Ramos (cell line): Measurements from ENCODE around the gene PTPRF.

Experiments used
- in situ Hi-C: fragments of 300-500 bp; cut with MboI; formaldehyde crosslinking; loops from one replicate; pipeline ENCODE4 v1.14.3; 2022; ENCODE audit warnings: low sequenced_read_pairs; ENCODE audit not compliant: unreplicated experiment

Gene PTPRF

DNA sequence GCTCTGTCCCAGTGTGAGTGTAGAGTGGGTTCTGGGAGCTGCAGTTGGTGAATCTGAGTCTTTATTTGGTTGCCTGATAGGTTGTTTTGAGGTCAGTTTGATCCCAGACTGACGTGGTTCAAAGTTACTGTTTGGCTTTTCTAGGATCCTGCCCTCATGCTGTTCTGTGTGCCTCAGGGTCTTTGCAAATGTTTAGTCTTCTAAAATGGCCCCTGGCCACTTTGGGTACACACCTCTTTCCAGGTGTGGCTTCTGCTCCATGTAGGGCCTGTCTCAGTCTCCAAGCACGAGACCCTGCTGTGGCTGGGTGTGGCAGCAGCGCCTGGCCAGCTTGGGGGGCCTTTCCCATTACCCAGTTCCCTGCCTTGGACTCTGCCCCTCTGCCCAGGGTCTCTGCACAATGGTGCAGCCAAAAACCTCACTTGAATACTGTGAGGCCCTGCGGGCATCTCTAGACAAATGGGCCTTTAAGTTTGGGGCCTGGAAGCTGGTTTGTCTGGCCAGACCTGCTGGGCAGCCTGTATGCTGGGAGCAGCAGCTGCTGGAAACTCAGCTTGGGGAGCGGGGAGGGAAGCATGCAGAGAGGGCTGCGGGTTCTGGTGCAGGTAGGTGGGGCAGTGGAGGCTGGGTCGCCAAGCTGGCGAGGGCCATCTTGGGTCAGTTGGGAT lies 5.6 kb downstream of the PTPRF start:
- in situ Hi-C loops: no loop called here

DNA sequence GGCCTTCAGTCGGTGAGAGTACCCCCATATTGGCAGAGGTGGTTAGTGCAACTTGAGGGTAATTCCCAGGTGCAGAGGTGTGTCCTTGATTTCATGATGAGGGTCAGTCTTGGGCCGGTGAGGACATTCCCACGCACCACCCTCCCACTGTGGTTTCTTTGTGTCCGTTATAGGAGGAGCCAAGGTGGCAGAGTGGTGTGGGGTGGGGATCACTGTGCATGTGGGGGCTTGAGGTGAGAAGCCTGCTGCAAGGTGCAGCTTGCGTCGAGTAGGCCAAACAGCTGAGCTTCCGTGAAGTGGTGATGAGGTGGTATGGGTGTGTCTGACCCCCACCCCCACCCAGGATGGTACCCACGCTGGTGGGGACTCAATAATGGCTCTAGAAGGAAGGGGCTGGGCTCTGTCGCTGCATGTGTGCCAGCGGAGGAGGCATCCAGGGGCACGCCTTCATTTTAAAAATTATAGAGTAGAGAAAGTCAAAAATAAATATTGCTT lies 6.2 kb downstream of the PTPRF start:
- in situ Hi-C loops: no loop called here

DNA sequence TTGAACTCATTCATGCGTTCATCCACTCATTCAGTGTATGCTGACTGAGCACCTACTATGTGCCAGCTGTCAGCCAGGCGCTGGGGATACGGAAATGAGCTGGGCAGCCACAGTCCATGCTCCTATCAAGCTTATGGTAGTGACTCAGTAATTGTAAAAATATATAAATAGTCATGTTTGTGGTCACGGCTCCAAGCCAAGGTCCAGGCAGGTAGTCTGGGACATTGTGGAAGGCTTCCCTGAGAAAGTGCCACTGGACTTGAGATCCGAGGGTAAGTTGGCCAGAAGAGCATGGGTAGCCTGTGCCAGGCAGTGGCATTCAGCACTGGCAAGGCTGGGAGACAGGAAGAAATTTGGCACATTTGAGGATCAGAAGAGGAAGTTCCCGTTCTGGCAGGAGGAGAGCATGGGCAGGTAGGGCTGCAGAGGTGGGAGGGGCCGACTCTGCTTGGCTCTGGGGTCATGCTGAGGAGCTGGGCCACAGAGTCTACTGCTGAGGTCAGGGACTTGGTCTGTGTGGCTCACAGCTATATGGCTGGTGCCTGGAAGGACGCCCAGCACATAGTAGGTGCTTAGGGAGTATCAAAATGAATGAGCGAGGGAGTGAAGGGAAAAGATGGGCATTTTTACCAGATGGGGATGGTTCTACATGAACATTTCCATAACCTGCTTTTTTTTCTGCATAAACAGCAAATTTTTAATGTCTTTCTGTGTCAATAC lies 6.9 kb downstream of the PTPRF start:
- in situ Hi-C loops: no loop called here

DNA sequence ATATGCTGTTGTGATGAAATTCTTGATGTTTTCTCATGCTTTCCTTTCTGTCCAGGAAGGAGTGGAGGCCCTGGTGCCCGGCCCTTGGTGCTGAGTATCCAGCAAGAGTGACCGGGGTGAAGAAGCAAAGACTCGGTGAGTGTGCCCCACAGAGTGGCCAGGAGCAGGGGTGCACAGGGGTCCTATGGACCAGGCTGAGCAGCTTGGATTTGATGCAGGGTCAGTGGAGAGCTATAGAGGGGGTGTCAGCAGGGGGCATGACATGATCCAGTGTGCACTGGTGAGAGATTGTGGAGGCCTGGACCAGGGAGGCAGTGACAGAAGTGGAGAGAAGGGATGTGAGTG lies 7.4 kb downstream of the PTPRF start:
- in situ Hi-C loops: no loop called here

DNA sequence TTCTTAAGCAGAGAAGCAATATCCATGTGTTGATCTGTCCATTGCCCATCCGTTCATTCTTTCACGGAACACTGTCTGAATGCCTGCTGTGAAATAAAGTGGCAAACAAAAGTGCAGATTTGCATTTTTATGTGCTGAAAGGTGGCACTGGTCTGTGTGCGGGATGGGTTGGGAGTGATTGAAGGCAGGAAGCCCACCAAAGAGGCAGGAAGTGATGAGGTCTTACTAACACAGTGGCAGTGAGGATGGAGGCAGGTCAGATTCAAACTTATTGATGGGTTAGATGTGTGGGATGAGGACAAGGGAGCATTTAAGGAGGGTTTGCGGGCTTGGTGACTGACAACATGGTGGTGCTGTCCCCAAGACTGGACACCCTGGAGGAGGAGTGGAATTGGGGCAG lies 8.3 kb downstream of the PTPRF start:
- in situ Hi-C loops: no loop called here

DNA sequence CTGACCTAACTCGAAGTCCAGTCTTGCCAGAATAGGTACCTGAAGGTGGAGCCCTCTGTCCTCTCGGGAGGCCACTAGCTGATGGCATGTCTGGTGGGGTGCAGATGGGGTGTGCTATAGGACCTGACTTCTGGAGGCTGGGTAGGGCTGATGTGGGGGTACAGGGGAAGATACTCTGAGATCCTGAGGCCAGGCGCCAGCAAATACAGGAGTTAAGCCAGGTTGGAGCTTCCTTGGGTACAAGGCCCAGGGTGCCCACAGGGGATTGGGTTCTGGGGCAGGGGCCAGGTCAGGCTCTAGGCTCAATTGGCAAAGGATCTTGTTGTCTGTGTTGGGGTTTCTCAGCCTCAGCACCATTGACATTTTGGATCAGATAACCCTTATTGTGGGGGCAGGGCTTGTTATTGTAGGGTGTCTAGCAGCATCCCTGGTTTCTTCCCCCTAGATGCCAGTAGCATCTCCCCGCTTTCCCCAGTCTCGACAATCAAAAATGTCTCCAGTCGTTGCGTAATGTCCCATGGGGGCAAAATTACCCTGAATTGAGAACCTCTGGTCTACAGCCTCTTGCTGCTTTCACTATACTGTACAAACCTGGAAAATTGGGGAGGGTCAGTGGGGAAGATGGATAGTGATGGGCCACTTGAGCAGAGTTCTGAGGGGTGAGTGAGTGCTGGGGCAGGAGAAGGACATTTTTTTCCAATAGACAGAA lies 9.2 kb downstream of the PTPRF start:
- in situ Hi-C loops: loop anchor here (10.0 kb wide), 1 partner anchor 395 kb away; the partner anchor contains the start of gene ARTN

GRCh38 chr1:43540653-43541071 lies 10.0 kb downstream of the PTPRF start:
- in situ Hi-C loops: loop anchor here (10.0 kb wide), 1 partner anchor 394 kb away; the partner anchor contains the start of gene ARTN

- in situ Hi-C loops: loop anchor here (10.0 kb wide), 1 partner anchor 394 kb away; the partner anchor contains the start of gene ARTN
These were observed 10.5 kb downstream of the PTPRF start for GRCh38 chr1:43541141-43541540.

DNA sequence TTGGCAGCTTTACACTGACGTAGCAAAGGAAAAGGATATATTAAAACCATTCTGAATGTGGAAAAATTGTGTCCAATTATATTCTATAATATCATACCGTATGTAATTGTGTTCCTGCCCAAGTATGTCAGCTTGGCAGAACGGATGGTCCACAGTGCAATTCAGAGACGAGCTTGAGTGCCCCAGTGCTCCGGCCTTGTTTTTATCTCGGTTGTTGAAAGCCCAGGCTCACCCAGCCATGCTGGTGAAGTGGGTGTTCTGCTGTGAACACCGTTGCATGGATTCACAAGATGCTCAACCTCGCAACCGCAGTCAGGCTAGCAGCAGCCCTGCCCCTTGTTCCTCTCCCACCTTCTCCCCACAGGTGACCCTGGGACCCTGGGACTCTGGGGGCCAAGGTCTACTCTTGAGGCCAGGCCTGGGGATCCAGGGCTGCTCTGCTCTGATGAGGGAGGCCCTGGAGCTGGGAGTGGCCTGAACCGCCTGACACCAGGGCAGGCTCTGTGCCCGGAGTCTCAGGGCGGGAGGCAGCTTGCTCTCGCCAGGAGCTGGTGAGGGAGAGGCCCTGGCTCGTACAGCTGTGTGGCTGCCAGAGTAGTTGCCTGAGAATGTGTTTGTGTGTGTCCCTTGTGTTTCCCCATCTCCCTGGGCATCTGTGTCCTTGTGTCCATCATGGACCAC lies 11.2 kb downstream of the PTPRF start:
- in situ Hi-C loops: loop anchor here (10.0 kb wide), 1 partner anchor 393 kb away; the partner anchor contains the start of gene ARTN

GRCh38 chr1:43542527-43543458 lies 12.1 kb downstream of the PTPRF start:
- in situ Hi-C loops: loop anchor here (10.0 kb wide), 1 partner anchor 392 kb away; the partner anchor contains the start of gene ARTN

- in situ Hi-C loops: loop anchor here (10.0 kb wide), 1 partner anchor 391 kb away; the partner anchor contains the start of gene ARTN
These were observed 12.9 kb downstream of the PTPRF start for GRCh38 chr1:43543567-43543966.

GRCh38 chr1:43545339-43545694 lies 14.6 kb downstream of the PTPRF start:
- in situ Hi-C loops: loop anchor here (10.0 kb wide), 1 partner anchor 389 kb away; the partner anchor contains the start of gene ARTN

- in situ Hi-C loops: loop anchor here (10.0 kb wide), 1 partner anchor 389 kb away; the partner anchor contains the start of gene ARTN
These were observed 15.2 kb downstream of the PTPRF start for GRCh38 chr1:43545695-43546387.

DNA sequence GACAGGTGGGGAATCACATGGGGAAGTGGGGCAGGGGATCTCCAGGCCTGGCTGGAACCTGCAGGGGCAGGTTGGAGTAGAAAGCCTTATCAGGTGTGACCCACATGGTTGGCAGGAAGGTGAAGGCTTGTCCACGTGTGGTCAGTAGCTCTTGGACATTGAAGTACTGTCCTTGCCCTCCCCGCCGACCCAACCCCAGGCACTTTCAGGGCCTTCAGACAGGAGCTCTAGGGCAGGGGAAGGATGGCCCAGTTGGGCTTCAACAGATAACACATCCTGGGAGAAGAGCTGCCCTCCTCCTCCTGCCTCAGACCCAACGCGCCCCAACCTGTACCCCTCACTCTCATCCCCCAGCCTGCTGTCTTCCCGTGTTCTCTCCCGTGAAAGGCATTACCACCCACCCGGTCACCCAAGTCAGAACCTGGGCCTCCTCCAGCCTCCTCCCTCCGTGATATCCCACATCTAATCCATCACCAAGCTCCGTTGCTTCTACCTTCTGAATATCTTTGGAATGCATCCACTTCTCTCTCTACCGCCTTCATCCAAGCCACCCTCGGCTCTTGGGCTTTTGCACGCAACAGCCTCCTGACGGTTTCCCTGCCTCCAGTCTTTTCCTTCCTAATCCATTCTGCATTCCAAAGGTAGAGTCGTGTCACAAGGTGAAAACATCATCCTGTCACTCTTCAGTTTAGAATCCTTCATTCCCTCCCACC lies 15.9 kb downstream of the PTPRF start:
- in situ Hi-C loops: loop anchor here (10.0 kb wide), 1 partner anchor 388 kb away; the partner anchor contains the start of gene ARTN

DNA sequence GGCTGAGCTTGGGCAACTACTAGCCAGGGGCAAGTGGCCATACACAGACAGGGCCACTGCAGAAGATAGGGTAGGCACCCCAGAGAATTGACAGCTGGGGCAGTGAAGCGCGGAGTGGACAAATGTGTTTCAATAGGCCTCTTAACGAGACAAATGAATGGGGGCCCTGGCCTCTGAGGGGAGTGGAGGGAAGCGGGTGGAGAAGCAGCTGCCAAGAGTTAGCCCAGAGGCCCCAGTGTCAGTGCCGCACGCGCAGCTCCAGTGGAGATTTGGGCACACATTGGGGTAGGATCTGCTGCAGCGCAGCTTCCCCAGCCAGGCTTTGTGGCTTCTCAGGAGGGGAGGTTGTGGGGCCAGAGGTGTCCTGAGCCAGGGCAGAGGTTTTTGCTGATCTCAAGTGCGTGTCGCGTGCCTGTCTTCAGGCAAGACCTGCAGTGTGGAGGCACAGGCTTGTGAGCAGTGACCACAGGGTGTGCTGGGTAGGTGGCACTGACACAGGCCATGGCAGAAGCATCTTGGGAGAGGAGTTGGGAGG lies 16.9 kb downstream of the PTPRF start:
- in situ Hi-C loops: loop anchor here (10.0 kb wide), 1 partner anchor 387 kb away; the partner anchor contains the start of gene ARTN

- in situ Hi-C loops: loop anchor here (10.0 kb wide), 1 partner anchor 386 kb away; the partner anchor contains the start of gene ARTN
These were observed 17.9 kb downstream of the PTPRF start for GRCh38 chr1:43548285-43549271.
